ENCODE measurements around the gene SLC12A1.

Gene SLC12A1

DNA sequence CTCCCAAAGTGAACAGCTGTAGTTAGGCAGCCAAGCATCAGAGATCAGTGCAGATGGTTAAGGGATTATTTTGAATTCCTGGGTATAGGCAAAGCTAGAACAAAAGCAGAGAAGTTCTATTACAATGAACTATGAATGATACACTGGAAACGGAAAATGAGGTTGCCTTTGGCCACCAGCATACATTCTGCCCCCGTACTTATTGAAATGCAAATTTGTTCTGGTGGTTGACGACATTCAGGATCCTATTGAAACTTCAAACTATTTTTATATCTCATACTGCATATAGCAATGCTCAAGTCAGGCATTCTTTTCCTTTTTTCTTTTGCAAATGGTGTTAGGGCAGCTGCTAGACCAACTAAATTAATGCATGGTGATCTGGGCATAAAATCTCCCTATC is 61.7 kb downstream of the SLC12A1 start:
- Histone ChIP-seq H3K36me3 (ENCODE audit: insufficient read depth, low read length) (no peaks in the 10 kb centered on the region), H3K79me2 (ENCODE audit: insufficient read depth, low read length) (no peaks in the 10 kb centered on the region), H4K20me1 (ENCODE audit: insufficient read depth, low read length) (no peaks in the 10 kb centered on the region), H3K9me3 (ENCODE audit: low read length) (no peaks in the 10 kb centered on the region), H3K4me3 (ENCODE audit: low read depth, low read length, poor library complexity, severe bottlenecking) (no peak overlapping the region), H3F3A (ENCODE audit: insufficient read depth, low read length) (no peaks in the 10 kb centered on the region), H3K9ac (ENCODE audit: low read length) (no peak overlapping the region), H3K27me3 (ENCODE audit: insufficient read depth, low read length) (no peaks in the 10 kb centered on the region), H3K4me2 (ENCODE audit: low read length) (no peak overlapping the region), H3K9me2 (ENCODE audit: low read depth, low read length) (no peaks in the 10 kb centered on the region), H3K4me1 (ENCODE audit: insufficient read depth, low read length, severe bottlenecking) (no peaks in the 10 kb centered on the region), H3K27ac (ENCODE audit: low read depth, low read length, poor library complexity, severe bottlenecking) (no peak overlapping the region), H2AFZ (ENCODE audit: low read length) (no peak overlapping the region)
- no peak for TF ChIP-seq EZH2 (IDR thresholded peaks at IDR 0.05; ENCODE audit: borderline replicate concordance, low read length)
- TF ChIP-seq, protein P1, sequence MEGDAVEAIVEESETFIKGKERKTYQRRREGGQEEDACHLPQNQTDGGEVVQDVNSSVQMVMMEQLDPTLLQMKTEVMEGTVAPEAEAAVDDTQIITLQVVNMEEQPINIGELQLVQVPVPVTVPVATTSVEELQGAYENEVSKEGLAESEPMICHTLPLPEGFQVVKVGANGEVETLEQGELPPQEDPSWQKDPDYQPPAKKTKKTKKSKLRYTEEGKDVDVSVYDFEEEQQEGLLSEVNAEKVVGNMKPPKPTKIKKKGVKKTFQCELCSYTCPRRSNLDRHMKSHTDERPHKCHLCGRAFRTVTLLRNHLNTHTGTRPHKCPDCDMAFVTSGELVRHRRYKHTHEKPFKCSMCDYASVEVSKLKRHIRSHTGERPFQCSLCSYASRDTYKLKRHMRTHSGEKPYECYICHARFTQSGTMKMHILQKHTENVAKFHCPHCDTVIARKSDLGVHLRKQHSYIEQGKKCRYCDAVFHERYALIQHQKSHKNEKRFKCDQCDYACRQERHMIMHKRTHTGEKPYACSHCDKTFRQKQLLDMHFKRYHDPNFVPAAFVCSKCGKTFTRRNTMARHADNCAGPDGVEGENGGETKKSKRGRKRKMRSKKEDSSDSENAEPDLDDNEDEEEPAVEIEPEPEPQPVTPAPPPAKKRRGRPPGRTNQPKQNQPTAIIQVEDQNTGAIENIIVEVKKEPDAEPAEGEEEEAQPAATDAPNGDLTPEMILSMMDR (IDR thresholded peaks at IDR 0.05; ENCODE audit: low read length) = no peak

DNA sequence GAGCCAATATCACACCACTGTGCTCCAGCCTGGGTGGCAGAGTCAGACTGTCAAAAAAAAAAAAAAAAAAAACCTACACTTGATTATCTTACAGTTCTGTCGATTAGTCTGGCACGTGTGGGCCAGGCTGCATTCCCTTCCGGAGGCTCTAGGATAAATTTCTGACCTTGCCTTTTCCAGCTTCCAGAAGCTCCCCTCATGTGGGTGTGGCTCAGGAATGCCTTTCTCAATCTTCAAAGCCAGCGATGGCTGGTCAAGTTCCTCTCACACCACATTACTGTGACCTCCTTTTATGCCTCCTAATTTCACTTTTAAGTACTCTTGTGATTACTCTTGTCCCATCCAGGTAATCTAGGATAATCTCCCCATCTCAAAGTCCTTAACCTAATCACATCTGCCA is 66.9 kb downstream of the SLC12A1 start:
- H3K79me2 ChIP-seq (ENCODE audit: insufficient read depth, low read length) = no peaks in the 10 kb centered on the region
- no peak overlapping the region for H3K4me3 ChIP-seq (ENCODE audit: low read depth, low read length, poor library complexity, severe bottlenecking)
- no peak overlapping the region for H3K9ac ChIP-seq (ENCODE audit: low read length)

DNA sequence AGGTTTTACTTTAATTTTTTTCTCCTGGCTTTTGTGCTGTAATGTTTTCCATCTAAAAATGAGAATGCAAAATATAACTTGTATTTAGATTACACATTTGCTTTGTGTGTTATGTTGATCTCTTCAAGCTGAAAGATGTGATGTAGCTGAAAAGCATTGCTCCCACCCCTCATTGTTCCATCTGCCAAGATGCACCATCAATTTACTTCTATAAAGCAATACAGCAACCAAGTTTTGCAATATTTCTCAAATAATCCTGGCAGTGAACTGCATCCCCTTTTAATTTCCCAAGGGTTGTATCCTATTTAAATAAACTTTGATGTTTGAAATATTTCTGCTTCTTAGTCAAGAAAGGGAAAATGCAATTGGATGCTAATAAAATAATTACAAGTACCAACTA is 72.6 kb downstream of the SLC12A1 start:
- H3K9ac ChIP-seq (ENCODE audit: low read length) = no peak overlapping the region
- H3K9me2 ChIP-seq (ENCODE audit: low read depth, low read length) = no peaks in the 10 kb centered on the region
- no peak overlapping the region for H3K4me2 ChIP-seq (ENCODE audit: low read length)
- no peaks in the 10 kb centered on the region for H4K20me1 ChIP-seq (ENCODE audit: insufficient read depth, low read length)
- no peak overlapping the region for H3K4me3 ChIP-seq (ENCODE audit: low read depth, low read length, poor library complexity, severe bottlenecking)
- TF ChIP-seq, protein P1 (IDR thresholded peaks at IDR 0.05; ENCODE audit: low read length) = no peak
- no peak for TF ChIP-seq EZH2 (IDR thresholded peaks at IDR 0.05; ENCODE audit: borderline replicate concordance, low read length)
- no peaks in the 10 kb centered on the region for H3F3A ChIP-seq (ENCODE audit: insufficient read depth, low read length)
- H2AFZ ChIP-seq (ENCODE audit: low read length) = no peak overlapping the region
- H3K27ac ChIP-seq (ENCODE audit: low read depth, low read length, poor library complexity, severe bottlenecking) = no peak overlapping the region
- no peaks in the 10 kb centered on the region for H3K36me3 ChIP-seq (ENCODE audit: insufficient read depth, low read length)
- no peaks in the 10 kb centered on the region for H3K9me3 ChIP-seq (ENCODE audit: low read length)
- H3K4me1 ChIP-seq (ENCODE audit: insufficient read depth, low read length, severe bottlenecking) = no peaks in the 10 kb centered on the region
- H3K79me2 ChIP-seq (ENCODE audit: insufficient read depth, low read length) = no peaks in the 10 kb centered on the region
- H3K27me3 ChIP-seq (ENCODE audit: insufficient read depth, low read length) = no peaks in the 10 kb centered on the region

More for the DNA sequence above, 66.9 kb downstream of the SLC12A1 start:
- H3K9me3 ChIP-seq (ENCODE audit: low read length) = no peaks in the 10 kb centered on the region
- H3K9me2 ChIP-seq (ENCODE audit: low read depth, low read length) = no peaks in the 10 kb centered on the region
- no peak overlapping the region for H3K27ac ChIP-seq (ENCODE audit: low read depth, low read length, poor library complexity, severe bottlenecking)
- H3F3A ChIP-seq (ENCODE audit: insufficient read depth, low read length) = no peaks in the 10 kb centered on the region
- H4K20me1 ChIP-seq (ENCODE audit: insufficient read depth, low read length) = no peaks in the 10 kb centered on the region
- no peak overlapping the region for H3K4me2 ChIP-seq (ENCODE audit: low read length)
- no peaks in the 10 kb centered on the region for H3K4me1 ChIP-seq (ENCODE audit: insufficient read depth, low read length, severe bottlenecking)
- no peaks in the 10 kb centered on the region for H3K36me3 ChIP-seq (ENCODE audit: insufficient read depth, low read length)
- H3K27me3 ChIP-seq (ENCODE audit: insufficient read depth, low read length) = no peaks in the 10 kb centered on the region
- no peak overlapping the region for H2AFZ ChIP-seq (ENCODE audit: low read length)
- TF ChIP-seq, protein P1 (IDR thresholded peaks at IDR 0.05; ENCODE audit: low read length) = no peak
- TF ChIP-seq EZH2 (IDR thresholded peaks at IDR 0.05; ENCODE audit: borderline replicate concordance, low read length) = no peak
